Stimulated activated CD4-positive, alpha-beta T cell treated with anti-CD3 and anti-CD28 coated beads, TNF-alpha, amount 100 ng/mL, for 24 hours (primary cell): ENCODE measurements around the gene PHEX.

Experiments used
- DNase-seq, 3 experiments: peaks; one replicate each; pipeline ENCODE4 v3.0.0-alpha.2; 2020; ENCODE audit warnings: low read depth in 3 of 3

The PHEX gene

DNA sequence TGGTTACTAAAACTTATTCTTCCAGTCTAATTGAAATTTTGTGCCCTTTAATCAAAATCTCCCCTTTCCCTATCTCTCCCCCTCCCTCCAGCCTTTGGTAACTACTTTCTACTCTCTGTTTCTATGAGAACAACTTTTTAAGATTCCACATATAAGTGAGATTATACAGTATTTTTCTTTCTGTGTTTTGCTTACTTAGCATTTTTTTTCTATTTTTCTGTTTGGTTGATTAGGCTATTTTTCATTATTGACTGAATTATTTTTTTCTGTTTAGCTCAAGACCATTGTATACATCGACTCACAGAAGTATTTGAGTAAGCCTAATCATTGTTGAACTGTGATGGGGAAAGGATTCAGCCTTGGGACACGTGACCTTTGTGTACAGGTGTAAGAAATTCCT, 116.4 kb downstream of the PHEX start:
- no peak for DNase-seq

DNA sequence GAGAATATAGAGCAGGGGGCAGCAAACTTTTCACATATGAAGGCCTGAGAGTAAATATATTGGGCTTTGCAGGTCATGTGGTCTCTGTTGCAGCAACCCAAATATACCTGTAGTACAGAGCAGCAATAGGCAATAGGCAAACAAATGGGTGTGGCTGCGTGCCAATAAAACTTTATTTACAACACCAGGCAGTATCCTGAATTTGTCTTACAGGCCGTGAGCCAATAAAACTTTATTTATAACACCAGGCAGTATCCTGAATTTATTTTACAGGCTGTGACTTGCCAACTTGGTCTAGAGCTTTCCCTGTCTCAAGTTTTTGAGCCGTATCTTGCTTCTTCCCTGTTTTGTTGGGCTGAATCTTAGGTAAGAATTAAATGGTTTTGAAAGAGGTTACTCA, 118.2 kb downstream of the PHEX start:
- no peak for DNase-seq

DNA sequence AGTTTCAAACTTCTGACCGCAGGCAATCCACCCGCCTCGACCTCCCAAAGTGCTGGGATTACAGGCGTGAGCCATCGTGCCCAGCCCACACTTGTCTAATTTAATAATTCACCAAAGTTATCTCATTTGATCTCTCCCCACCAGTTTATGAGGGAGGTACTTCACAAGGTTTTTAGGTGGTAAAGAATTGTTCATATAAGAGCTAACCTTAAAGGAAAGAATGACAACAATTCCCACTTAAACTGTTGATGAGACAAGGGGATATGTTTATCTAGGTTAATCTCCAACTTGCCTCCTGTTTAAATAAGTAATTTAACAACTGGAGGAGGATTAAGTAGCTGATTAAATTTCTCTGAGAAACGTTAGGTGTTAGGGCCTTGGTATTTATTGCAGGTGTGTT, 123.0 kb downstream of the PHEX start:
- DNase-seq, result no peak

DNA sequence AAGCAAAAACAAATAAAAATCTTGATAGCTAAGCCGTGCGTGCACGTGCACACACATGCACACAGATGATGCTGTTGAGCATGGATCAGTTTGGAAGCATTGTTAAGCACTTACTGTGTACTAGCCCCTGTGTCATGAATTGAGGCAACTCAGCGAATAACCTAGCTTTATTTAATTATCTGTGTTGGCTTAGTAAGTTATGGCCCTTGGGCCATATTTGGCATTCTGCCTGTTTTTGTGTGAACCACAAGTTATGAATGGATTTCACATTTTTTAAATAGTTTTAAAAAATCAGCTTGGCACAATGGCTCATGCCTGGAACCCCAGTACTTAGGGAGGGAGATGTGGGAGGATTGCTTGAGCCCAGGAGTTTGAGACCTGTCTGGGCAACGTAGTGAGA, 126.9 kb downstream of the PHEX start:
- DNase-seq, result no peak

DNA sequence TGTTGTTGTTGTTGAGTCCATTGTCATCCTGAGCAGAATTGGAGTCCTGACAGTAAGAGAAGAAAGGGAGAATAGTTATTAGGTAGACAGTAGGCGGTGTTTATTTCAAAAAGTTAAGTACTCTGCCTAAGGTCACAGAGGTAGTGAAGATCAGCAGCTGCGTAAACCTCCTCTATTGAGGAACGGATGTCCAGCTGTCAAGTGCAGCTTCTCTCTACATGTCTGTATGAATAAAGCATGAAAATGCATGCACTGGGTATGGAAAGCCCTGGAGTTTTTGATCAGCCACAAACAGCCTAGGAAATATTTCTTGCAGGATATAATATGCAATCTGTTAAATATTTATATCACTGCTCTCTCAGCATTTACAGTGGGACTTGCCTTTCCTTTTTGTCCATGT, 131.2 kb downstream of the PHEX start:
- no peak for DNase-seq

DNA sequence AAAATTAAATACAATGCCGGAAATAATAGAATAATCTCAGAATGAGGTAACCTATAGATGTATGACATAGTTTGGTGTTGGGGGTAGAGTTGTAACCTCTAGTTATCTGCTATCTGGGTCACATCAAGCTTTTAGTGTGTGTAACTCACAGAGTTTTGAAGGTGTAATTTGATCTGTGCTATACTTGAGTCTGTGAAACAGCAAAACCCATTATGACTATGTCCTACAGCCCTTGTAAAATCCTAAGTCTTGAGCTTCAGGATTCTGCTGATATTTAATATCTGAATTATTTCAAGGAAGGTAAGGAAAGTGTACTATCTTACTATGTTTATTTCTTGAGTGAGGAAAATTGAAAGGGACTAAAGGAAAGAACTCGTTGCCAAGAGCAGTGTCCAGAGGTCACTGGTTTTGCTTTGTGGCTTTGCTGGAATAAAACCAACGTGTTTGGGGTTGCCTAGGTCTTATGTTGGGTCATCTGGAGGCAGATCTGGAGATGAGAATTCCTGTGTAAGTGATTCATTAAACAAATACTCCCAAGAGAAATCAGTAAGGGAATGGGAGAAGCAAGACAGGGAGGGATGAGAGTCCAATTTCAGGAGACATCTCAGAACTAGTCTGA, 132.8 kb downstream of the PHEX start:
- no peak for DNase-seq

DNA sequence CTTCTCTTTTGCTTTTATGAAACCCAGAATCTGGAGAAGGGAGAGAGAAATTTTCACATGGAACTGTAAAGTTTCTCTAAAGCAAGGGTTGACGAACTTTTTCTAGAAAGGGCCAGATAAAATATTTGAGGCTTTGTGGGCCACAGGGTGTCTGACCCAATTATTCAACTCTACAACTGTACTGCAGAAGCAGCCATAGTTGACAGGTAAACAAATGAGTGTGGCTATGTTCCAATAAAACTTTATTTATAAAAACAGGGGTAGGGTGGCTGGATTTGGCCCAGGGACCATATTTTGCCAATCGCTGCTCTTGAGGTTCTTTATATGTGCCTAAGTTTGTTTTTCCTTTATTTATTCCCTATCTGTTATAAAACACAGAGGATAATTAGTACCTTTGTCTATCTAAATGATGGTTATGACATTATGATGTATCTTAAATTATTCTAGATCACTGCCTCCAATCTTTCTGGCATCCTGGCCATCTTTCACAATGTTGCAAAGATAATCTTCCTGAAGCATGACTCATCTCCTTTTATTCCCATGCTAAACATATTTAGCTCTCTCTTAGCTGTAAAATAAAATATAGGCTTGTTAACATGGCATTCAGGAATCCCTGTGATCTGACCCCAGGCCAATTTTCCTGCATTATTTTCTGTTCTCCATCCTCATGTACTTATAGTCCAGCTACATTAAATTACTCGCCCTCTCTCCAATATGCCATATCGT, 133.8 kb downstream of the PHEX start:
- no peak for DNase-seq

DNA sequence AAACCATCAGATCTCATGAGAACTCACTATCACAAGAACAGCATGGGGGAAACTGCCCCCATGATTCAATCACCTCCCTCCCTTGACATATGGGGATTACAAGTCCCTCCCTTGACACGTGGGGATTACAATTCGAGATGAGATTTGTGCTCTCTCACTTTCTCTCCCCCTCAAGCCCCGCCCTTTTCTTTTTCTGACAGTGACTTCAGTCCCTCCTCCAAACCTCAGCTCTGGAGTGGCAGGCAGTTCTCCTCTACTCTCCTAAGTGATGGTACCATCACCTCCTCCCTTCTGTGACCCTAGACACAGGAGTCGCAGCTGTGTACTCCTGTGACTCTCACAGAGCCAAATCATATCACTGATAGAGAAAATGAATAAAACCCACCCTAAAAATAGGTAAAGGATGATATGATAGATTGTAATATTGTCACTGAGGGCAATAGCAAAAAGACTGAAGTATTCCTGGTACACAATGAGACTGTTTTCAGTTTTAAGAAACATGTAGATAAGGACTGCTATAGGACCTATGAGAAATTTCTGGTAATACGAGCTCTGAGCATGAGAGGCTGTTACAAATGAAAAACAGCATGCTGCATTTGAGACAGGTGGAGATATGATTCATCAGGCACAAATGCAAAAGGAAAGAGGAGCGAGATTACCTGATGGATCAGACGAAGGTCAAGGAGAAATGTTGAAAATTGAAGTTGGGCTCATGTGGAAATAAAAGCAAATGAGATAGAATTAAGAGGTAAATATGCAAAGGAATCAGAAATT, 139.3 kb downstream of the PHEX start:
- DNase-seq, result no peak

DNA sequence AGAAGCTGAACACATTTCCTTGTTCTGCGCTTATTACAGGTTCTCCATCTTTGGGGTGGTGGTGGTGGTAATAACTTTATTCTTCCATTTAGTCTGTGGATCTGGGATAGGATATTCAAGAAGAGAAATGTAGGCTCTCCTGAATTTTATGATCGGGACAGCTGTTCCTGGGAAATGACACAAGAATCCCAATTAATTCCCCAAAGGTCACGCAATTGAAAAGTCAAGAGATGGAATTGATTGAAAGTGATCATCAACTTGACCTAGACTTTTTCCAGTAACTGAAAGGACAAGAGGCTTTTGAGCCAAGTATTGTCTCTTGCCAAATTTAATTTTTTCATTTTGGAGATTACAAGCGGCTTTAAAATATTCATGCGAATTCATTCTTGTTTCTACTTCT, 141.8 kb downstream of the PHEX start:
- no peak for DNase-seq

DNA sequence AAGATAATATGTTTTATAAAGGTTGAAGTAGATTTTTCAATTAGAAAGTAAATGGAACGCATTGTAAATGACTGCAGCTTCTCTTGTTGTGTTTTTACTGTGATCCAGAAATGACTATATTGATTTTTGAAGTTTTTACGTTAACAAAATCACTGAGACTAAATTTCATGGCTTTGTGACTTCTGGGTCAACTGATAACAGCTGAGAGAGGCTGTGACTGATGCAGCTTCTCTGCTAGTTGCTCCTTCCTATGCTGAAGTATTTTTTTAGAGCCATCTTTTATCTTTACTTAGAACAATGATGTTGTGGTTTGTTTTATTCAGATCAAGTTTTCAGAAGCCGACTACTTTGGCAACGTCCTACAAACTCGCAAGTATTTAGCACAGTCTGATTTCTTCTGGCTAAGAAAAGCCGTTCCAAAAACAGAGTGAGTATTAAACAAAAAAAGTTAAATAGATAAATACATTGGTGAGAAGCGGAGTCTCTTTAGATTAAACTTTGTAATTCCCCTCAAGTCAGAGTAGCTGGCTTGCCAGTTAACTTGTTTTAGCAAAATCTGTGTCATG, 145.9 kb downstream of the PHEX start:
- no peak for DNase-seq

DNA sequence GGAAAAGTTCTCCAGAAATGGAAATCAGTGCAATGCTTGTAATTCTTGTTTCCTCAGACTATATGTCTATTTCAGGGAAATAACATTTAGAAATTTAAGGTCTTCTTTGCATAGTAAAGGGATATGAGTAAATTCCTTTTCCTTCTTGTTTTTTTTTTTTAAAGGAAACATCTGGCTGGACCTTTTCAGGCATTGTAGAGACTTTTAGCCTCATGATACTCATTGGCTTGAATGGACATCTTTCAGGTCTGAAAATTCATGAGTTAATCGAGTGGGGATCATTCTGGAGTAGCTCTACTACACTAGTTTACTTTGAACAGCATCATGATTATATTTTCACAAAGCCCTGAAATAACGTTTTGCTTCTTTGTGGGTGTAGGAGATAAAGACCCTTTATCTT, 152.0 kb downstream of the PHEX start:
- DNase-seq, result no peak

DNA sequence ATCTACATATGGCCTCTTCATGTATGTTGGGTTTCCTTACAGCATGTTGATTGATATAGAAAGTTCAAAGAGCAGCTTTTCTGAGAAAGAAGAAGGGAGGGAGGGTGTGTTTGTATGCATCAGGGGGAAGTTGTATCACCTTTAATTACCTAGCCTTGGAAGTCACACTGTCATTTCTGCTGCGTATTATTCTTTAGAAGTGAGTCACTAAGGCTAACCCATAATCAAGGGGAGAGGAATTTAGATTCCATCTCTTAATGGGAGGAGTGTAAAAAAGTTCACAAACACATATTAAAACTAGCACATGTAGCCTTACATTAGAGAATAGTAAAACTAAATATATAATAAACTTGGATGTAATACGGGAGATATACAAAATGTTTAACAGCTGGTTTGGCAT, 154.0 kb downstream of the PHEX start:
- no peak for DNase-seq

DNA sequence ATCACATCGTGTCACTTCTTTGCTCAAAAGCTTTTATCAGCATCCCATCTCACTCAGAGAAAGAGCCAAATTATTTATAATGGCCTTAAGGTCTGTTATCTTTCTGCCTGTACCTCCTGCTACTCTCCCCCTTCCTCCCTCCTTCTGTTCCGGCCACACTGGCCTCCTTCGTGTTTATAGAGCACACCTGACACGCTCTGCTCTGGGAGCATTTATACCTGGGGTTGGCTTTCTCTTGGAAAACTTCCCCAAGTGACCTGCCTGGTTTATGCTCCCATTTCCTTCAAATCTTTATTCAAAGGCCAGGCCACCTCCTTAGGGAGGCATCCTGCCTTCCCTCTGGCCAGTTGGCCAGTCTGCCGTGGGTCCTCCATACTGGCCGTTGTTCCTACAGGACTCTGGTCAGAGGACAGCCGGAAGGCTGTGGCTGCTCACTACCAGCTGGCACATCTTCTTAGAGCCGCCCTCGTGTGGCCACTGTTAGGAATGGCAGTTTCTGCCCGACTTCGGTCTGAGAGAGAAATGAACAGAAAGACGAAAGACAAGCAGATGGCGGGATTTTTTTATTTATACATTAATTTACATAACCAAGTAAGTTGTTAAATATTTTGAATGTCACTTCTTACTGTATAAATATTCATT, 160.4 kb downstream of the PHEX start:
- peak; percentile 19 to 40 (median 30) for DNase-seq

DNA sequence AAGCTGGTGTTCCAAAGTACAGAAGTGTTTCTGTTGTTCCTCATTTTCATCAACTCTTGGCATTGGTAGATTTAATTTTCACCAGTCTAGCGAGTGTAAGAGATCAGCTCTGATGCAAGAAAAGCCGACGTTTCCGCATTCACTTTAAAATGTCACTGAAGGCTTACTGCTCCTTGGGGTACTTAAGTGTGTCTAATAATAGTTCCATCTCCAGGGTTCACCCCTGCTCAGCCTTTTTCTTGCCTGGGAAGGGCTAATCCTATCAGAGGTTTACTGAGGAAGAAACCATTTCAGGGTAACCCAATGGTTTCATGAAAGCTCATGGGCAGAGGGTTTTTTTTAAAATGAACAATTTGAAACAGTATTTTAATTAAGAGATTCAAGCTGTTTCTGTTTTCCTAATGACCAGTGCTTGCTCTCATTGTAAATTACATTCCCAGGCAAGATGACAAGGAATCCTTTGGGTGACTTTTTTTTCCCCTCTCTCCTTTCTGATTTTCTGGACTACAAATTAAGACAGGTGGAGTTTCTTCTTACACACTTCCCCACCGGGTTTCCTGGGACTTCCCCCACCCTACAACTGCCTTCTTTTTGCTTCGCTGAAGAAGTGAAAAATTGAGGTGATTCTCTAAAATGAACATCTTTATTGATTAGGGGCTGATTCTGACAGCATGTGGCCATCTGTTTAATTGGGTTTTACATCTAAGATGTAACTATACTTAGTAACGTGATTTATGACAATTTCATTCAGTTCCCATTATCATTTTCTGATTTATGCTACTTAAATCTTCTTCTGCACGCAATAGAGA, 161.9 kb downstream of the PHEX start:
- DNase-seq, result no peak

DNA sequence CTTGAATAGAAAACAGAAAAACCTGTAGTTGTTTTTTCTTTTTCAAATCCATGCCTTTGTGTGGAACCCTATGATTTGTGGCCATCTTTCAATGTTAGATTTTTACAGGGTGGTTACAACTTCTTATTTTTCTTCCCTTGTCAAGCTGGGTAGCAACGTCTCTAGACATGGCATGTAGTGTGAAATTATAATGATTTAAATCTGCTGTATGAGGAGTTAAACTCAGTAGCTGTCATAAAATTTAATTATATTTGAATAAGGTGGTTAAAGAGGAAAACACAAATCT, 162.5 kb downstream of the PHEX start:
- DNase-seq, result no peak

DNA sequence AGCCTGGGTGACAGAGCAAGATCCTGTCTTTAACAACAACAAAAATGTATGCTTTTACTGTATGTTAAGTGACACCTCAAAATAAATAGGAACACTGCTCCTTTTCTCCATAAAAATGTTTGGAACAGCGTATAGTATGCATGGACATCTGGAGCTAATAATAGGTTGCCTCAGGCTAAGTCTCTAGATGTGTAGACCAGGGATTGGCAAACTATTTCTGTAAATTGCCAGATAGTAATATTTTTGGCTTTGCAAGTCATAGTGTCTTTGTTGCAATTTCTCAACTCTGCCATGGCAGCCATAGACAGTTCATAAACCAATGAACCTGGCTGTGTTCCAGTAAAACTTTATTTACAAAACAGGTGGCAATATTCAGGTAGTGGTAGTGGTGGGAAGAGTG, 164.0 kb downstream of the PHEX start:
- DNase-seq, result no peak

DNA sequence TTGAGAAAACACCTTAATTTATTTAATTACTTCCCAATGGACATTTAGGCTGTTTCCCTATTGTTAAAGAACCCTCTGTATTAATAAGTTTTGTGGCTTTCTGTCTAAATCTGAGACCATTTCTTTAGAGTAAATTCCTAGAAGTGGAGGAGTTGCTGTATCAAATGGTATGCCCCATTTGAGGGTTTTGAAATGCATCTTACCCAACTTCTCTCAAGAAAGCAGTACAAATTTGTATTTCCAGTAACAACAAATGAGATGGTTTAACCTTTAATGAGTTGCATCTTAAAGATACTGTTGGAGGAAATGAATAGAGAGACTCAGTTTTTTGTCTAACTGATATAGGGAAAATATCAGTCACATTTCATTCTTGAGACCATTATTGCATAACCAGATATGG, 170.1 kb downstream of the PHEX start:
- DNase-seq, result no peak

DNA sequence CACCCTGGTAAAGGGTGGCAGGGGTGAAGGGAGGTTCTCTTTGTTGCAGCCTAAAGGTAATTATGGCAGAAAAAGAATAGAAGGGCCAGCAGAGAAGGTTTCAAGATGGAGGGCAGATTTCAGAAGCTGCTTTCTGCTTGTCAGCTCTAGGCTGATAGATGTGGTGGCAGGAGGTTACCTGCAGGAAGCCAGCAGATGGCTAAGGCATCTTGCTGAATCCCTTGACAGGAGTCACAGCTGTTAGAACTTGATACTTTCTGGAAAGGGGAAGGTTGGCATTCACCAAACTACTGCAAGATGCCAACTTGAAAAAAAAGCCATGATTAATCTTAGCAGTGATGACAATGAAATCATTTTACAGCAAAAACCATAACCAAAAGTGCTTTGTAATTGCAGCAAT, 171.1 kb downstream of the PHEX start:
- no peak for DNase-seq

DNA sequence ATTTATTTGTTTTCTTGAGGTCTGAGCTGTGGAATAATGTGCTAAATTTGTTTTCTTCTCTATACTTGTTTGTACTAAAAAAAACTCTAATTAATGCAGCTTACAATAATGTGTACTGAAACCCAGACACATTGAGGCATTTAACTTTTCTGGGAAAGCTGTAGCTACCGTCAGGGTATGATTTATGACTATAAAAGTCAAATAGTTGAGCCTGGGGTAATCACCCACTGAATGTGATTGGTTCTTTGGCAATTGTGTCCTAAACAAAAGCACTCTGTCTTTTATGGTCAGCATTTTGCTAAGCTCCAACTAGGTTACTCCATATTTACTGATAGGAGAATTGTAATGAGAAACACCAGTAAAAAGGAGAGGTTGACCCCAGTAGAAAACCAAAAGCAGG, 174.7 kb downstream of the PHEX start:
- DNase-seq, result no peak

DNA sequence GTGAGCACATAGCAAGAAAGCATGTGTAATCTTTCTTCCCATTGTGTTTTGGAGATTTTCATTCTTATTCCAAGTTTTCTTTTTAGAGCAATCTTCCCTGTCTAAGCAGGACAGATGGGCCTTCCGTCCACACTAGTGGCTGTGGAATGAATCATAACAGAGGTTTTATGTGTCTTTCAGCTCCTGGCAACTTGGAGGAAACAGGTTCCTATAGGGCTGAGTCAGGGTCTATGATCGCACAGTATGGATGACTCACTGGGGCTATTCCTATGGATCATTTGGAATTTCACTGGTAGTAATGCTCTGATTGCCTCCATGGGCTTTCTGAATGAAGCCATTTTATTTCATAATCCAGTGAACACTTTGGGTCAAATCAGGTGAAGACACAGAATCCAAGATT, 188.8 kb downstream of the PHEX start:
- no peak for DNase-seq

DNA sequence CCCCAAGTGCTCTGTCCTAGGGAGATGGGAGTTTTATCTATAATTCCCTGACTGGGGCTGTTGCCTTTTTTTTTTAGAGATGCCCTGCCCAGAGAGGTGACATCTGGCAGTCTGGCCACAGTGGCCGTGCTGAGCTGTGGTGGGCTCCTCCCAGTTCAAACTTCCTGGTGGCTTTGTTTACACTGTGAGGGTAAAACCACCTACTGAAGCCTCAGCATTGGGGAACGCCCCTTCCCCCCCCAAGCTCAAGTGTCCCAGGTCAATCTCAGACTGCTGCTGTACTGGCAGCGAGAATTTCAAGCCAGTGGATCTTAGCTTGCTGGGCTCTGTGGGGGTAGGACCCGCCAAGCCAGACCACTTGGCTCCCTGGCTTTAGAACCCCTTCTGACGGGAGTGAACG, 202.3 kb downstream of the PHEX start:
- DNase-seq, result no peak

DNA sequence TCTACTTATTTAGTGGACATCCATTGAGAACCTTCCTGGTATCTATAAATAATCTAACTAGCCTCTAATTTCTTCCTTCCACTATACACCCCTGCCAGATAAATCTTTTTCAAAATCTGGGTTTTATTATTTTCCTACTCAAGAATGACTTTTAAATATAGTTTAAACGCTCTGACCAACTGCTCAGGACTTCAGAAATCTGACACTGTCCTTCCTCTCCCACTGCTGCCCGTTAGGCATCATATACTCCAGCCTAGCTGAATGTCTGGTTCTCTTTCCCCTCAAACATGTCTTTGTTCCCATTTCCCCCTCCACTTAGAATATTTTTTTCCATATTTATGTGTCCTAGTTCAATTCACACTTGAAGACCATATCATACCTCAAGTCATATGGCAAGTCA, 205.4 kb downstream of the PHEX start:
- no peak for DNase-seq
